Left ventricle myocardium inferior (tissue), 1 donor: Measurements from ENCODE around the gene GEMIN4. TPM values are rescaled to one million over a fixed set of nuclear protein-coding genes. Genes with fewer than 3 reads are reported as not detected.
A peak's percentile ranks its signal among the peaks of the same experiment; 100 is the strongest.

ENCODE experiments used
- DNase-seq: peaks from one replicate; pipeline ENCODE4 v3.0.0-alpha.2; 2020
- H3K27ac ChIP-seq: fragments of 200-600 bp; replicated peaks from 2 replicates; pipeline ENCODE4 v1.8.0; 2021
- H3K27me3 ChIP-seq: fragments of 200-600 bp; 2 replicates; pipeline ENCODE4 v1.8.0; 2021; ENCODE audit warnings: low read depth
- H3K36me3 ChIP-seq: fragments of 200-600 bp; 2 replicates; pipeline ENCODE4 v1.8.0; 2021
- H3K4me1 ChIP-seq: fragments of 200-600 bp; 2 replicates; pipeline ENCODE4 v1.8.0; 2021
- H3K4me3 ChIP-seq: fragments of 200-600 bp; 2 replicates; pipeline ENCODE4 v1.8.0; 2021; ENCODE audit warnings: mild to moderate bottlenecking, moderate library complexity
- H3K9me3 ChIP-seq: fragments of 200-600 bp; replicated peaks from 2 replicates; pipeline ENCODE4 v1.8.0; 2021
- CTCF ChIP-seq: fragments of 200-600 bp; IDR thresholded peaks from 2 replicates; pipeline ENCODE4 v1.8.0; 2021; ENCODE audit warnings: antibody characterized with exemption, mild to moderate bottlenecking, borderline replicate concordance
- intact Hi-C: fragments of 100-400 bp; cut with micrococcal nuclease; formaldehyde crosslinking; loops from one replicate; pipeline ENCODE4 v1.11.0; 2022
- total RNA-seq: library from RNA; stranded (reverse); fragmentation: NEBNext Ultra II Directional; extraction: Animal tissue kit (Norgen Biotek cat#: 25700); gene quantifications from one replicate; pipeline ENCODE4 v1.2.1, GENCODE V29; 2021
- donor health status: DM: no; HTN: yes; CAD: no; lungs with severe emphysema.

Gene GEMIN4
- total RNA-seq, 1 donor from 2014 or later = 11.1 TPM

GRCh38 chr17:797236-797840, 45.3 kb upstream of the GEMIN4 start:
- intact Hi-C loops = loop anchor here (5.0 to 10.0 kb wide), 2 partner anchors 77 to 180 kb away; partner anchors contain the start of gene NXN
- no peaks in the 10 kb centered on the region for H3K9me3 ChIP-seq
- H3K4me1 ChIP-seq = peaks cover 16% of the 10 kb centered on the region
- H3K4me3 ChIP-seq = no peak overlapping the region
- peaks cover 15% of the 10 kb centered on the region for H3K36me3 ChIP-seq
- no peak overlapping the region for H3K27ac ChIP-seq
- DNase-seq = no peak
- H3K27me3 ChIP-seq = no peaks in the 10 kb centered on the region
- TF ChIP-seq CTCF = no peak

- no peak for DNase-seq
- intact Hi-C loops = loop anchor here (5.0 to 10.0 kb wide), 2 partner anchors 78 to 181 kb away; partner anchors contain the start of gene NXN
- H3K9me3 ChIP-seq = no peaks in the 10 kb centered on the region
- H3K4me3 ChIP-seq = no peak overlapping the region
- H3K36me3 ChIP-seq = peaks cover 22% of the 10 kb centered on the region
- no peak overlapping the region for H3K27ac ChIP-seq
- TF ChIP-seq CTCF = no peak
- H3K4me1 ChIP-seq = peaks cover 16% of the 10 kb centered on the region
- H3K27me3 ChIP-seq = no peaks in the 10 kb centered on the region
Measured at GRCh38 chr17:796609-797008, 44.5 kb upstream of the GEMIN4 start.

GRCh38 chr17:795721-796120, 43.7 kb upstream of the GEMIN4 start:
- H3K36me3 ChIP-seq = peaks cover 22% of the 10 kb centered on the region
- DNase-seq = no peak
- H3K4me3 ChIP-seq = no peak overlapping the region
- intact Hi-C loops = loop anchor here (5.0 to 10.0 kb wide), 2 partner anchors 79 to 182 kb away; partner anchors contain the start of gene NXN
- no peaks in the 10 kb centered on the region for H3K27me3 ChIP-seq
- H3K9me3 ChIP-seq = no peaks in the 10 kb centered on the region
- peaks cover 16% of the 10 kb centered on the region for H3K4me1 ChIP-seq
- no peak for TF ChIP-seq CTCF
- no peak overlapping the region for H3K27ac ChIP-seq

- peaks cover 16% of the 10 kb centered on the region for H3K4me1 ChIP-seq
- H3K36me3 ChIP-seq = peaks cover 18% of the 10 kb centered on the region
- no peaks in the 10 kb centered on the region for H3K9me3 ChIP-seq
- H3K27ac ChIP-seq = peak overlapping the region; percentile 61
- intact Hi-C loops = loop anchor here (5.0 to 10.0 kb wide), 2 partner anchors 80 to 182 kb away; partner anchors contain the start of gene NXN
- H3K4me3 ChIP-seq = peak overlapping the region; percentile 59
- DNase-seq = no peak
- no peak for TF ChIP-seq CTCF
- no peaks in the 10 kb centered on the region for H3K27me3 ChIP-seq
Measured at GRCh38 chr17:795276-795675, 43.2 kb upstream of the GEMIN4 start.

- Histone ChIP-seq H3K4me1 (peaks cover 16% of the 10 kb centered on the region), H3K4me3 (peak overlapping the region; percentile 59), H3K9me3 (no peaks in the 10 kb centered on the region), H3K27me3 (no peaks in the 10 kb centered on the region), H3K27ac (peak overlapping the region; percentile 61), H3K36me3 (peaks cover 18% of the 10 kb centered on the region)
- peak; percentile 94 for TF ChIP-seq CTCF
- DNase-seq = peak; percentile 87
- intact Hi-C loops = loop anchor here (5.0 to 10.0 kb wide), 2 partner anchors 80 to 182 kb away; partner anchors contain the start of gene NXN
Measured at GRCh38 chr17:794876-795275, 42.8 kb upstream of the GEMIN4 start.
